Measurements from ENCODE around the gene PCSK6. TPM values are rescaled to one million over a fixed set of nuclear protein-coding genes. Genes with fewer than 3 reads are reported as not detected.

PCSK6 gene
- total RNA-seq, 2 experiments from 2014 or later, result 0.28 TPM; not detected in 1

GRCh38 chr15:101258238-101259144 is 231.0 kb downstream of the PCSK6 start:
- POLR2A ChIA-PET, result interaction anchor here (0.7 to 1.2 kb wide), 2 partner anchors 9 to 11 kb away, joined by 3 read pairs; no protein-coding TSS in a partner anchor

GRCh38 chr15:101256757-101257156 is 232.8 kb downstream of the PCSK6 start:
- ChIA-PET CTCF (interaction anchor here (0.7 to 1.5 kb wide), 6 partner anchors 12 to 248 kb away, joined by 3 to 4 read pairs (median 3); no protein-coding TSS in a partner anchor), POLR2A (no interaction called here)
- H3K27ac ChIP-seq (ENCODE audit: low read depth in 1 of 2, low read length in 2 of 2), result no peak overlapping the region
- no peaks in the 10 kb centered on the region for H3K9me3 ChIP-seq (ENCODE audit: control insufficient read depth in 1 of 2, insufficient read depth in 1 of 2, low read length in 2 of 2)
- Mint-ChIP-seq H3K9me3 (no peaks in the 10 kb centered on the region), H3K4me3 (no peak overlapping the region), H3K4me1 (ENCODE audit: low read depth) (peaks cover 15% of the 10 kb centered on the region), H3K27me3 (peaks cover 20% of the 10 kb centered on the region), H3K36me3 (ENCODE audit: low read depth) (peaks cover 5% of the 10 kb centered on the region), H3K27ac (no peak overlapping the region)
- H3K36me3 ChIP-seq (ENCODE audit: insufficient read depth, low read length), result no peaks in the 10 kb centered on the region
- ATAC-seq (ENCODE audit: poor library complexity), result no peak
- peaks cover 0 to 5% of the 10 kb centered on the region in 2 experiments for H3K27me3 ChIP-seq (ENCODE audit: control insufficient read depth in 1 of 2, insufficient read depth in 2 of 2, low read length in 2 of 2)
- peaks cover 5% of the 10 kb centered on the region for H3K4me1 ChIP-seq (ENCODE audit: insufficient read depth, low read length)
- H3K4me3 ChIP-seq (ENCODE audit: low read length), result no peak overlapping the region
- DNase-seq, result peak in 2 of 14 experiments; percentile 21 to 33
- no peak for TF ChIP-seq CTCF (IDR thresholded peaks at IDR 0.05)
- intact Hi-C loops (cut with DNase I, micrococcal nuclease), result loop anchor here (5.0 to 10.0 kb wide), 3 partner anchors 629 to 1332 kb away; partner anchors contain the start of genes ASB7 (in 1 of the 2) and LINS1 (in 1 of the 2)

More at GRCh38 chr15:101258238-101259144, 231.0 kb downstream of the PCSK6 start:
- no peak overlapping the region for H3K4me3 ChIP-seq (ENCODE audit: low read length)
- no peak overlapping the region for H3K27ac ChIP-seq (ENCODE audit: low read depth in 1 of 2, low read length in 2 of 2)
- Mint-ChIP-seq H3K9me3 (no peaks in the 10 kb centered on the region), H3K4me3 (peak overlapping the region; percentile 25), H3K4me1 (ENCODE audit: low read depth) (peaks cover 5% of the 10 kb centered on the region), H3K36me3 (ENCODE audit: low read depth) (no peaks in the 10 kb centered on the region), H3K27ac (no peak overlapping the region), H3K27me3 (peaks cover 26% of the 10 kb centered on the region)
- TF ChIP-seq CTCF (IDR thresholded peaks at IDR 0.05), result peak; percentile 93
- DNase-seq (peak in 12 of 14 experiments; percentile 29 to 81 (median 44)), ATAC-seq (ENCODE audit: poor library complexity) (peak; percentile 62)
- intact Hi-C loops (cut with DNase I, micrococcal nuclease), result loop anchor here (1.0 to 10.0 kb wide), 6 partner anchors 169 to 1334 kb away; partner anchors contain the start of genes ASB7 (in 1 of the 2) and LINS1 (in 1 of the 2)
- no peaks in the 10 kb centered on the region for H3K4me1 ChIP-seq (ENCODE audit: insufficient read depth, low read length)
- no peaks in the 10 kb centered on the region for H3K36me3 ChIP-seq (ENCODE audit: insufficient read depth, low read length)
- H3K27me3 ChIP-seq (ENCODE audit: control insufficient read depth in 1 of 2, insufficient read depth in 2 of 2, low read length in 2 of 2), result peaks cover 0 to 5% of the 10 kb centered on the region in 2 experiments
- no peaks in the 10 kb centered on the region for H3K9me3 ChIP-seq (ENCODE audit: control insufficient read depth in 1 of 2, insufficient read depth in 1 of 2, low read length in 2 of 2)
- CTCF ChIA-PET, result interaction anchor here (0.8 to 1.6 kb wide), 12 partner anchors 9 to 340 kb away, joined by 3 to 9 read pairs (median 4); no protein-coding TSS in a partner anchor

DNA sequence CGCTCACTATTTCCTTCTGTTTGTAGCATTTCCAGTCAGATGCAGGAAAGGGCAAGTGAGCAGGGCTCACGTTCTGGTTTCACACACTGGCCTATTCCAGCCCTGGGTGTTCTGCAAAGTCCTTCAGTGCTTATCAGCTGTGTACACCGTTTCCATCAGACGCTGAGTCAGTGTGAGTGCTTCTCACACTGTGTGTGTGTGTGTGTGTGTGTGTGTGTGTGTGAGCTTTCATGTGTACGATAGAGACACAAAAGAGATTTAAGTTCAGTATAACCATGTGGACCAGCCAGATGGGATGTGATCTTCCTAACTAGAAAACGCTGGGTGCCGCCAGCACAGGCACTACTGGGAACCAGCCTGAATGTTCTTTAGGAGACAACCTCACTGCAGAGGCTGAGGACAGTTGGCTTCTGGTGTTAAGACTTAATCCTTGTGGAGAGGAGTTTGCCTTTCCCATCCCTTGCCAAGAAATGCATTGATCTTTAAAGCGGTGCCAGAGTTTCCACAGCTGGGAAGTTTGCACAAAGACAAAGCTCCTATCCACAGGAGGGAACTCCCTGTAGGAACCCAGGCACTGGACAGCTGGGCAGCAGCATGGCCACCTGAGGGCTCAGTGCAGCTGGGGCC is 233.8 kb downstream of the PCSK6 start:
- Mint-ChIP-seq H3K9me3 (no peaks in the 10 kb centered on the region), H3K27me3 (peaks cover 20% of the 10 kb centered on the region), H3K27ac (no peak overlapping the region), H3K4me3 (no peak overlapping the region), H3K36me3 (ENCODE audit: low read depth) (peaks cover 7% of the 10 kb centered on the region), H3K4me1 (ENCODE audit: low read depth) (peaks cover 16% of the 10 kb centered on the region)
- Histone ChIP-seq H3K4me1 (ENCODE audit: insufficient read depth, low read length) (peaks cover 7% of the 10 kb centered on the region), H3K4me3 (ENCODE audit: low read length) (no peak overlapping the region), H3K27me3 (ENCODE audit: control insufficient read depth in 1 of 2, insufficient read depth in 2 of 2, low read length in 2 of 2) (peaks cover 0 to 5% of the 10 kb centered on the region in 2 experiments), H3K27ac (ENCODE audit: low read depth in 1 of 2, low read length in 2 of 2) (no peak overlapping the region), H3K9me3 (ENCODE audit: control insufficient read depth in 1 of 2, insufficient read depth in 1 of 2, low read length in 2 of 2) (no peaks in the 10 kb centered on the region), H3K36me3 (ENCODE audit: insufficient read depth, low read length) (no peaks in the 10 kb centered on the region)
- DNase-seq (no peak), ATAC-seq (ENCODE audit: poor library complexity) (no peak)
- TF ChIP-seq CTCF (IDR thresholded peaks at IDR 0.05), result no peak
- intact Hi-C loops (cut with DNase I, micrococcal nuclease), result loop anchor here (5.0 to 10.0 kb wide), 3 partner anchors 628 to 1331 kb away; partner anchors contain the start of genes ASB7 (in 1 of the 2) and LINS1 (in 1 of the 2)
- CTCF ChIA-PET, result interaction anchor here (1.0 to 1.5 kb wide), 4 partner anchors 84 to 247 kb away, joined by 3 to 4 read pairs (median 3); no protein-coding TSS in a partner anchor
- POLR2A ChIA-PET, result no interaction called here

Measured in CD4-positive, alpha-beta T cell (primary cell).